IMR-90 (cell line): ENCODE results near the gene EIF4EBP2. TPM values are rescaled to one million over a fixed set of nuclear protein-coding genes. Genes with fewer than 3 reads are reported as not detected.
A peak's percentile ranks its signal among the peaks of the same experiment; 100 is the strongest.

ENCODE experiments used
- ATAC-seq: fragments of 200-7000 bp; cut with Tn5 transposase; 2 replicates; pipeline ENCODE4 v1.9.1; 2020; ENCODE audit warnings: low read depth, mild to moderate bottlenecking, moderate library complexity
- BruUV-seq: library from RNA; stranded (reverse); fragments of 400-500 nt; replicated peaks from 2 replicates; lab custom pipeline; 2021; lab: Mats Ljungman, UMichigan
- CTCF ChIA-PET: fragments of 300-600 bp; formaldehyde crosslinking; extraction: SDS; loops from one replicate; lab custom pipeline; 2021; ENCODE audit warnings: antibody characterized with exemption; lab: Yijun Ruan, JAX
- POLR2A ChIA-PET: fragments of 300-600 bp; sonication (Branson Sonifier 250); formaldehyde crosslinking; loops from one replicate; lab custom pipeline; 2022; ENCODE audit warnings: antibody characterized with exemption; ENCODE audit not compliant: unreplicated experiment; lab: Charles Lee
- DNase-seq: peaks from one replicate; pipeline ENCODE4 v3.0.0; 2013
- H2AFZ ChIP-seq: replicated peaks from 2 replicates; pipeline ENCODE3; 2013; ENCODE audit warnings: low read length, mild to moderate bottlenecking; ENCODE audit not compliant: poor library complexity
- H2AK5ac ChIP-seq: 2 replicates; pipeline ENCODE4 v1.6.1; 2013; ENCODE audit warnings: low read depth, low read length, inconsistent platforms
- H2AK9ac ChIP-seq: replicated peaks from 2 replicates; pipeline ENCODE3; 2013; ENCODE audit warnings: mild to moderate bottlenecking, low read depth, low read length, moderate library complexity; ENCODE audit not compliant: poor library complexity
- H2BK120ac ChIP-seq: 2 replicates; pipeline ENCODE4 v1.6.1; 2013; ENCODE audit warnings: low read depth, low read length, inconsistent platforms
- H2BK15ac ChIP-seq: 3 replicates; pipeline ENCODE4 v1.6.1; 2013; ENCODE audit warnings: low read depth, low read length, inconsistent platforms
- H2BK20ac ChIP-seq: 2 replicates; pipeline ENCODE4 v1.6.1; 2013; ENCODE audit warnings: low read depth, mild to moderate bottlenecking, inconsistent platforms, low read length, moderate library complexity
- H2BK5ac ChIP-seq: 2 replicates; pipeline ENCODE4 v1.6.1; 2013; ENCODE audit warnings: mild to moderate bottlenecking, low read depth, low read length, inconsistent platforms; ENCODE audit not compliant: poor library complexity, severe bottlenecking
- H3K14ac ChIP-seq: replicated peaks from 2 replicates; pipeline ENCODE4 v1.6.1; 2013; ENCODE audit warnings: low read depth, low read length, inconsistent platforms
- H3K18ac ChIP-seq: 2 replicates; pipeline ENCODE4 v1.6.1; 2013; ENCODE audit warnings: low read depth, low read length, control low read depth
- H3K23ac ChIP-seq: 2 replicates; pipeline ENCODE4 v1.6.1; 2013; ENCODE audit warnings: low read depth, low read length, inconsistent platforms
- H3K27ac ChIP-seq: 2 replicates; pipeline ENCODE4 v1.5.1; 2013; ENCODE audit warnings: mild to moderate bottlenecking, control low read depth, low read length; ENCODE audit not compliant: insufficient read depth
- H3K27me3 ChIP-seq: 2 replicates; pipeline ENCODE4 v1.6.1; 2013; ENCODE audit warnings: low read length; ENCODE audit not compliant: control insufficient read depth, insufficient read depth
- H3K36me3 ChIP-seq: 2 replicates; pipeline ENCODE4 v1.6.1; 2013; ENCODE audit warnings: low read length, mixed read lengths; ENCODE audit not compliant: control insufficient read depth, insufficient read depth
- H3K4ac ChIP-seq: 2 replicates; pipeline ENCODE4 v1.6.1; 2013; ENCODE audit warnings: low read depth, low read length, inconsistent platforms
- H3K4me1 ChIP-seq: 2 replicates; pipeline ENCODE4 v1.6.1; 2013; ENCODE audit warnings: low read length, mixed read lengths; ENCODE audit not compliant: control insufficient read depth, insufficient read depth
- H3K4me2 ChIP-seq: 2 replicates; pipeline ENCODE4 v1.6.1; 2013; ENCODE audit warnings: low read depth, mild to moderate bottlenecking, control low read depth, low read length, moderate library complexity
- H3K4me3 ChIP-seq: 2 replicates; pipeline ENCODE4 v1.5.1; 2013; ENCODE audit warnings: low read depth, mild to moderate bottlenecking, control low read depth, low read length, moderate library complexity; ENCODE audit not compliant: insufficient read depth
- H3K56ac ChIP-seq: 2 replicates; pipeline ENCODE4 v1.6.1; 2013; ENCODE audit warnings: low read length, inconsistent platforms; ENCODE audit not compliant: insufficient read depth; ENCODE audit errors: extremely low read depth
- H3K79me1 ChIP-seq, 2 experiments: 2 replicates each; pipeline ENCODE4 v1.6.1; 2013; ENCODE audit warnings: low read length in 2 of 2, inconsistent platforms in 1 of 2, low read depth in 1 of 2
- H3K9ac ChIP-seq: 2 replicates; pipeline ENCODE4 v1.6.1; 2013; ENCODE audit warnings: low read depth, low read length, control low read depth
- H3K9me1 ChIP-seq: 2 replicates; pipeline ENCODE4 v1.6.1; 2013; ENCODE audit warnings: low read length, inconsistent platforms; ENCODE audit not compliant: insufficient read depth
- H3K9me3 ChIP-seq: 2 replicates; pipeline ENCODE4 v1.6.1; 2013; ENCODE audit warnings: low read length; ENCODE audit not compliant: control insufficient read depth, insufficient read depth
- H4K20me1 ChIP-seq: 2 replicates; pipeline ENCODE4 v1.6.1; 2013; ENCODE audit warnings: low read length, inconsistent platforms; ENCODE audit not compliant: insufficient read depth
- H4K5ac ChIP-seq: 2 replicates; pipeline ENCODE4 v1.6.1; 2013; ENCODE audit warnings: mild to moderate bottlenecking, low read depth, low read length, control low read depth
- H4K8ac ChIP-seq, 2 experiments: 2 replicates each; pipeline ENCODE4 v1.6.1; 2013; ENCODE audit warnings: low read depth in 2 of 2, low read length in 2 of 2, control low read depth in 1 of 2, inconsistent platforms in 1 of 2
- H4K91ac ChIP-seq: 2 replicates; pipeline ENCODE4 v1.6.1; 2013; ENCODE audit warnings: low read depth, low read length, inconsistent platforms; ENCODE audit not compliant: insufficient read depth
- CTCF ChIP-seq: conservative IDR thresholded peaks from 2 replicates; pipeline ENCODE4 v1.5.1; 2012; ENCODE audit warnings: mild to moderate bottlenecking, low read depth, low read length, improper control_type of control experiment
- WGBS, 2 experiments: methylation state at CpG; one replicate each; pipeline versions ENCODE4 v1.1.5 to v1.1.7; 2013; ENCODE audit warnings: missing lambda C conversion rate in 2 of 2; ENCODE audit not compliant: insufficient read length in 1 of 2; ENCODE audit errors: extremely low coverage in 2 of 2; 5-methylcytosine and 5-hydroxymethylcytosine counted together
- dilution Hi-C: fragments of 300-500 bp; cut with HindIII; formaldehyde crosslinking; loops from one replicate; pipeline ENCODE4 v1.14.3; 2018; ENCODE audit warnings: low sequenced_read_pairs; ENCODE audit not compliant: unreplicated experiment
- in situ Hi-C: fragments of 300-500 bp; cut with MboI; formaldehyde crosslinking; loops from 3 replicates; pipeline ENCODE4 v1.14.3; 2019; ENCODE audit warnings: low sequenced_read_pairs, inconsistent platforms, mixed read lengths
- intact Hi-C: fragments of 100-400 bp; cut with micrococcal nuclease; formaldehyde crosslinking; loops from 2 replicates; pipeline ENCODE4 v1.10.0; 2022
- polyA plus RNA-seq, 3 experiments: library from polyadenylated mRNA; depleted of rRNA; stranded (reverse); fragments of >200 nt; gene quantifications; 2 replicates each; pipeline ENCODE4 v1.2.3, GENCODE V29; 2012; ENCODE audit warnings: low replicate concordance in 1 of 3
- total RNA-seq: library from RNA; depleted of rRNA; stranded (reverse); fragments of >200 nt; gene quantifications from 2 replicates; pipeline ENCODE4 v1.2.3, GENCODE V29; 2012
- TF ChIP-seq, protein P1 (sequence below): fragments of 150-350 bp; IDR thresholded peaks from 2 replicates; pipeline ENCODE4 v1.6.1; 2016; ENCODE audit warnings: low read depth, mild to moderate bottlenecking, low read length, moderate library complexity, borderline replicate concordance

The EIF4EBP2 gene
- total and polyA plus RNA-seq, 2 of the 4 experiments (the other 2 are of a cell fraction) = 13.7 to 15.6 TPM

DNA sequence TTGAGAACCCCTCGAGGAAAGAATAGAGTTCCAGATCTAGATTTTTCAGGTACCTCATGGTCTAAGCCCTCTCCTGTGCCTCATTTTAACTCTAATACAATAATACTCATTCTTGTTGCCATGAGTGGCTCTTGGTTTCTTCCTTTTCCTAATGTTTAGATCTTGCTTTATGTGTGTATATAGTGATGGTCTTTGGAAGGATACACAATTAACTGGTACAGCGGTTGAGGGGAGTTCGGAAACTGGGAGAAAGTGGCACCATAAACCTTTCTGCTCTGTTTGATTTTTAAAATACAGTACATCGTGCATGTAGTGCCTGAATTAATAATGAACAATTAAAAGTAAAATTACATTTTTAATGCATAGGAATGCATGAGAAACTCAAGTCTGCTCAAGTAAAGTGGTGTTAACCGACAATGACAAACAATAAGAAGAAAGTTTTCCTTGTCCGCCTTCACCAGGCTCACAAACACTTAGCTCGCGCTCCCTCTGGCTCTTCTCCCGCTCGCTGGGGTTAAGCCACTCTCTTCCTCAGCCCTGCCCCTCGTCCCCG is 386 bp upstream of the EIF4EBP2 start:
- POLR2A ChIA-PET = interaction anchor here (0.6 to 1.0 kb wide), 3 partner anchors 15 to 178 kb away, joined by 3 to 5 read pairs (median 4); no protein-coding TSS in a partner anchor
- Histone ChIP-seq H3K9me1 (no peaks in the 10 kb centered on the region), H3K4me2 (peak overlapping the region; percentile 86), H3K4me3 (peak overlapping the region; percentile 30), H2AK5ac (no peak overlapping the region), H3K4ac (no peak overlapping the region), H4K5ac (no peak overlapping the region), H3K27me3 (no peaks in the 10 kb centered on the region), H3K4me1 (no peaks in the 10 kb centered on the region), H4K8ac (0 out of 4 replicates have a peak overlapping the region, but pooled peaks of 1 of the 2 experiments have one; percentile 56), H3K9me3 (no peaks in the 10 kb centered on the region), H3K27ac (no peak overlapping the region), H2AFZ (no peak overlapping the region), H2BK5ac (no peak overlapping the region), H2BK120ac (no peak overlapping the region), H2BK20ac (no peak overlapping the region), H4K20me1 (peaks cover 29% of the 10 kb centered on the region), H3K36me3 (no peaks in the 10 kb centered on the region), H3K14ac (no peak overlapping the region), H2BK15ac (no peak overlapping the region), H3K9ac (peak overlapping the region; percentile 55; the same call in 1 of the 2 replicates), H3K18ac (no peak overlapping the region), H3K79me1 (peaks cover 3 to 19% of the 10 kb centered on the region in 2 experiments; a peak in 3 of 4 replicates), H3K56ac (0 out of 2 replicates have a peak overlapping the region, but pooled peaks have one; percentile 2), H3K23ac (no peak overlapping the region), H2AK9ac (no peak overlapping the region), H4K91ac (no peak overlapping the region)
- peak; percentile 1 for ATAC-seq
- intact Hi-C loops (loop anchor here (1.0 kb wide), 1 partner anchor 21 kb away; the partner anchor contains the start of gene LRRC20), dilution Hi-C loops (no loop called here), in situ Hi-C loops (no loop called here)
- no peak for DNase-seq
- no TSS peak for BruUV-seq
- TF ChIP-seq CTCF = 0 out of 2 replicates have a peak, but pooled peaks have one; percentile 4
- TF ChIP-seq, protein P1, sequence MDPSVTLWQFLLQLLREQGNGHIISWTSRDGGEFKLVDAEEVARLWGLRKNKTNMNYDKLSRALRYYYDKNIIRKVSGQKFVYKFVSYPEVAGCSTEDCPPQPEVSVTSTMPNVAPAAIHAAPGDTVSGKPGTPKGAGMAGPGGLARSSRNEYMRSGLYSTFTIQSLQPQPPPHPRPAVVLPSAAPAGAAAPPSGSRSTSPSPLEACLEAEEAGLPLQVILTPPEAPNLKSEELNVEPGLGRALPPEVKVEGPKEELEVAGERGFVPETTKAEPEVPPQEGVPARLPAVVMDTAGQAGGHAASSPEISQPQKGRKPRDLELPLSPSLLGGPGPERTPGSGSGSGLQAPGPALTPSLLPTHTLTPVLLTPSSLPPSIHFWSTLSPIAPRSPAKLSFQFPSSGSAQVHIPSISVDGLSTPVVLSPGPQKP = no peak
- CTCF ChIA-PET = interaction anchor here (1.4 kb wide), 1 partner anchor 257 kb away, joined by 3 read pairs; the partner anchor contains the start of gene TYSND1
- WGBS, 2 experiments = 3% methylated on average over 6 of the region's 12 CpGs; no CpG with 5 or more reads in 1 of the 2 experiments
